ENCODE data around the gene TOX3. TPM values are rescaled to one million over a fixed set of nuclear protein-coding genes. Genes with fewer than 3 reads are reported as not detected.

The TOX3 gene
- total RNA-seq, 1 donor from 2014 or later: 84.8 TPM

- no peak overlapping the region for H3K4me3 Mint-ChIP-seq (ENCODE audit: low read depth)
- H3K4me1 Mint-ChIP-seq (ENCODE audit: low read depth): peaks cover 67% of the 10 kb centered on the region
- H3K9me3 Mint-ChIP-seq (ENCODE audit: low read depth): no peaks in the 10 kb centered on the region
- TF ChIP-seq CTCF (IDR thresholded peaks at IDR 0.05; ENCODE audit: unreplicated experiment): no peak
- no peaks in the 10 kb centered on the region for H3K36me3 Mint-ChIP-seq (ENCODE audit: insufficient read depth)
- no peak for DNase-seq (ENCODE audit: low spot score, unreplicated experiment)
- H3K27ac Mint-ChIP-seq: peak overlapping the region; percentile 87
- no peaks in the 10 kb centered on the region for H3K27me3 Mint-ChIP-seq
Observed at GRCh38 chr16:52577130-52577706, 30.3 kb upstream of the TOX3 start.

GRCh38 chr16:52573365-52574299, 26.7 kb upstream of the TOX3 start:
- DNase-seq (ENCODE audit: low spot score, unreplicated experiment): no peak
- no peaks in the 10 kb centered on the region for H3K27me3 Mint-ChIP-seq

GRCh38 chr16:52572656-52573055, 25.7 kb upstream of the TOX3 start:
- Mint-ChIP-seq H3K36me3 (ENCODE audit: insufficient read depth) (no peaks in the 10 kb centered on the region), H3K27me3 (no peaks in the 10 kb centered on the region), H3K27ac (peak overlapping the region; percentile 91), H3K4me3 (ENCODE audit: low read depth) (no peak overlapping the region), H3K9me3 (ENCODE audit: low read depth) (peaks cover 8% of the 10 kb centered on the region), H3K4me1 (ENCODE audit: low read depth) (peaks cover 50% of the 10 kb centered on the region)
- DNase-seq (ENCODE audit: low spot score, unreplicated experiment): no peak
- no peak for TF ChIP-seq CTCF (IDR thresholded peaks at IDR 0.05; ENCODE audit: unreplicated experiment)

More at GRCh38 chr16:52573365-52574299, 26.7 kb upstream of the TOX3 start:
- Mint-ChIP-seq H3K4me3 (ENCODE audit: low read depth) (peak overlapping the region; percentile 17), H3K27ac (peak overlapping the region; percentile 91), H3K36me3 (ENCODE audit: insufficient read depth) (no peaks in the 10 kb centered on the region), H3K4me1 (ENCODE audit: low read depth) (peaks cover 54% of the 10 kb centered on the region), H3K9me3 (ENCODE audit: low read depth) (peaks cover 8% of the 10 kb centered on the region)
- no peak for TF ChIP-seq CTCF (IDR thresholded peaks at IDR 0.05; ENCODE audit: unreplicated experiment)

GRCh38 chr16:52570495-52571091, 23.6 kb upstream of the TOX3 start:
- Mint-ChIP-seq H3K4me3 (ENCODE audit: low read depth) (no peak overlapping the region), H3K4me1 (ENCODE audit: low read depth) (peaks cover 45% of the 10 kb centered on the region), H3K36me3 (ENCODE audit: insufficient read depth) (no peaks in the 10 kb centered on the region), H3K9me3 (ENCODE audit: low read depth) (peaks cover 12% of the 10 kb centered on the region), H3K27ac (no peak overlapping the region), H3K27me3 (no peaks in the 10 kb centered on the region)
- no peak for DNase-seq (ENCODE audit: low spot score, unreplicated experiment)
- no peak for TF ChIP-seq CTCF (IDR thresholded peaks at IDR 0.05; ENCODE audit: unreplicated experiment)

- H3K36me3 Mint-ChIP-seq (ENCODE audit: insufficient read depth): no peaks in the 10 kb centered on the region
- peaks cover 12% of the 10 kb centered on the region for H3K9me3 Mint-ChIP-seq (ENCODE audit: low read depth)
- H3K27me3 Mint-ChIP-seq: no peaks in the 10 kb centered on the region
- no peak overlapping the region for H3K27ac Mint-ChIP-seq
- TF ChIP-seq CTCF (IDR thresholded peaks at IDR 0.05; ENCODE audit: unreplicated experiment): no peak
- DNase-seq (ENCODE audit: low spot score, unreplicated experiment): no peak
- no peak overlapping the region for H3K4me3 Mint-ChIP-seq (ENCODE audit: low read depth)
- peaks cover 53% of the 10 kb centered on the region for H3K4me1 Mint-ChIP-seq (ENCODE audit: low read depth)
Observed at GRCh38 chr16:52569701-52570100, 22.8 kb upstream of the TOX3 start.
